ENCODE measurements around the gene LRRN4CL. TPM values are rescaled to one million over a fixed set of nuclear protein-coding genes. Genes with fewer than 3 reads are reported as not detected.
"Not testable (repeated sequence)": the region's sequence is repeated elsewhere in the genome, so short reads cannot be mapped to it uniquely, and the experiment has no call there.

The LRRN4CL gene
- polyA plus RNA-seq, 6 donors from 2014 or later, result not detected

DNA sequence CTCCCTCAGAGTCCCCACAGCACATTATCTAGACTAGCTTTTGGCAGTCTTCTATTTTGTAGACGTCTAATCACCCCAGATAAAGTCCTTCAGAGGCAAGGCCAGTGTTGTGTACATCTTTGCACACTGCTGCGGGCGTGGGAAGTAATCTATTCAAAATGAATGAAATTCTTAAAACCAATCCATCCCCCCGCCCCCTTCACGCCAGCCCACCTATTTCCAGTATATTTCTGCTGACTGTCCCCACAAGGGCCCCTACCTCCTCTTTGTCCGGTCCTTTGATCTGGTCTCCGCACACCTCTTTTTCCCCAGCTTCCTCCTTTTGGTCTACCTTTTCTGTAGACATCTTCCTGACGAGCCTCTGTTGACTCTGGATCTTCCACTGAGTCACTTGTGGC lies 17.5 kb upstream of the LRRN4CL start:
- Mint-ChIP-seq H3K4me1 (peaks cover 41 to 53% (median 49%) of the 10 kb centered on the region in 3 donors), H3K27ac (peak overlapping the region; percentile 33 to 98 (median 86)), H3K9me3 (no peaks in the 10 kb centered on the region), H3K4me3 (peak overlapping the region; percentile 87 to 100 (median 98)), H3K27me3 (no peaks in the 10 kb centered on the region), H3K36me3 (no peaks in the 10 kb centered on the region)
- DNase-seq, result no peak
- no peak for ATAC-seq (ENCODE audit: low read depth in 2 of 2)

DNA sequence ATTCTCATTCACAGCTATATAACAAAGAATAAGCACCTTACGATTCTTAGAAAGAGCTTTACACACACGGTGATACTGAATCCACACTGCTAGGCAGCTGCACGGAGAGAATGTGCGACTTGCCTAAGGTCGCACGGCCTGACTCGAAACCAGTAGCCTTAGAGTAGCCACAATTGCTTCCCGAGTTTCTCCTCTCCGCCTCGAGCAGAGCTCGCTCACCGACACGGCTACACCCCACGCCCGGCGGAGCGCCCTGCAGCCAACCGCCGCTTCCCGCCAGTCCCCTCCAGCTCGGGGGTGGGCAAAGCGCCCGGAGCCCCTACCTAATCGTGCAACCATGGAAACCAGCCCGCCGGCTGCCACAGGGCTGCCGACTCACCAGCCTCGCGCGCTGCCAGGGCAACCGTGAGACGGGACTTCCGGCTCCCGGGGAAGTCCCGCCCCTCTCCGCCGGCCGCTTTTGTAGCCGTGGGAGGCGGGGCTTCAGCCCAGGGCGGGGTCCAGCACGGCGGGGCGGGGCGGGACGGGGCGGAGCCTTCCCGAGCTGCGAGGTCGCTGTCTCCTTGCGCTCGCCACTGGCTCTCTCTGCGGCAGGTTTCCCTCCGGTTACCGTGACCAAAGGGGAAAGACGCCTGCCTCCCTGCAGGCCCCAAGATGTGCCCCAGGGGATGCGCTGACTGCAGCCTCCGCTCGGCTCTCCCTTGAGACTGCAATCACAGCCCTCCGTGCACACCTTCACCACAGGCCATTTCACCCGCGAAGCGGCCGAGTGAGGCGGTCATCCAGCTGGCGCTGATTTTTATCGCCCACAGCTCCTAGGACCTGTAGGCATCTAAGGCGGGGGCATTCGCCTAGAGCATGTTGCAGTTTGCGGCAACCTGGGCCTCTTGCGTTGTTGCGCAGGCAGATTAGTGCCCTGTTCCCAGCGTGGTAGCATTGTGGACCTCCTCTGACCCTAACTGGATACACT lies 16.8 kb upstream of the LRRN4CL start:
- Mint-ChIP-seq H3K9me3 (no peaks in the 10 kb centered on the region), H3K4me3 (peak overlapping the region; percentile 87 to 100 (median 98)), H3K4me1 (peaks cover 41 to 53% (median 49%) of the 10 kb centered on the region in 3 donors), H3K27ac (peak overlapping the region; percentile 84 to 98 (median 92)), H3K36me3 (no peaks in the 10 kb centered on the region), H3K27me3 (no peaks in the 10 kb centered on the region)
- DNase-seq (peak; percentile 90), ATAC-seq (ENCODE audit: low read depth in 2 of 2) (peak; percentile 64 to 70)

DNA sequence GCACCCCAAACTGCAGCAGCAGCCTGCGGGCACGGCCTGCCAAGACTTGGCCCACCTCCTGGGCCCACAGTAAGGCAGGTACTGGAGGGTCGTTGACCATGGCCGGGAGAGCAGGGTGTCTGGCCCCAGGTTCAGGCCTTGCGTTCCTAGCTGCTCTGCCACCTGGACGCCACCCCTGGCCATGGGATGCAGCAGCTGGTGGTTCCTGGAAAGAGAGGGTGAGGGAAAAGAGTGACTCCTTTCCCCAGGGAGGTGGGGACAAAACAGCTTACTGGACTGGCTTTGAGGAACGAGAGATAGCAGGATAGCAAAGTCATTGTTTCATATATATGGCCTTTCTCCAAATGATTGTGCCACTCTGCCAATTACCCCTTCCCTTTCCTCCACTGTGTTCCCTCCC lies 16.1 kb upstream of the LRRN4CL start:
- no peak for DNase-seq
- Mint-ChIP-seq H3K27me3 (no peaks in the 10 kb centered on the region), H3K27ac (peak overlapping the region; percentile 76 to 96 (median 90)), H3K9me3 (no peaks in the 10 kb centered on the region), H3K4me1 (peaks cover 41 to 49% (median 49%) of the 10 kb centered on the region in 3 donors), H3K4me3 (peak overlapping the region; percentile 87 to 100 (median 98)), H3K36me3 (no peaks in the 10 kb centered on the region)
- ATAC-seq (ENCODE audit: low read depth in 2 of 2), result no peak

DNA sequence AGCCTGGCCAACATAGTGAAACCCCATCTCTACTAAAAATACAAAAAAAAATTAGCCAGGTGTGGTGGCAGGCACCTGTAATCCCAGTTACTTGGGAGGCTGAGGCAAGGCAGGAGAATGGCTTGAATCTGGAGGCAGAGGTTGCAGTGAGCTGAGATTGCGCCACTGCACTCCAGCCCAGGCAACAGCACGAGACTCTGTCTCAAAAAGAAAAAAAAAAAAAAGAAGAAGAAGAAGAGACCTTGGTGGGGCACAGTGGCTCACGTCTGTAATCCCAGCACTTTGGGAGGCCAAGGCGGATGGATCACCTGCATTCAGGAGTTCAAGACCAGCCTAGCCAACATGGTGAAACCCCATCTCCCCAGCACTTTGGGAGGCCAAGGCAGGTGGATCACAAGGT lies 14.6 kb upstream of the LRRN4CL start:
- peaks cover 36 to 39% (median 36%) of the 10 kb centered on the region in 3 donors for H3K4me1 Mint-ChIP-seq
- H3K27ac Mint-ChIP-seq; H3K9me3 Mint-ChIP-seq; ATAC-seq (ENCODE audit: low read depth in 2 of 2); DNase-seq; H3K36me3 Mint-ChIP-seq; H3K27me3 Mint-ChIP-seq: not testable (repeated sequence)
- H3K4me3 Mint-ChIP-seq, result peak overlapping the region in 1 of 8 donors; percentile 35

DNA sequence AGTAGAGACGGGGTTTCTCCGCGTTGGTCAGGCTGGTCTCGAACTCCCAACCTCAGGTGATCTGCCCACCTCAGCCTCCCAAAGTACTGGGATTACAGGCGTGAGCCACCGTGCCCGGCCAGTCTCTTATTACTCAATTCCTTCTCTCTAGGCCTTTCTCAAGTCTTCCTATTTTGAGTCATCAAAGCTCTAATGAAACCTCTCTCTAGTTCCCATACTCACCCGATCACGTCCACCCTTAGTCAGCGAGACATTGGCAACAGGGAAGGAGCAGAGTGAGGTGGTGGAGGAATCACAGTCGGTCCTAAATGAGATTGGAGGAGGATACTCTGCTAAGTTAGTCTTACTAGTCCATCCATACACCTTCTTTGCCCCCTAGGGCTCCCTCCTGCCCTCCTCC lies 12.9 kb upstream of the LRRN4CL start:
- ATAC-seq (ENCODE audit: low read depth in 2 of 2) (no peak), DNase-seq (no peak)
- Mint-ChIP-seq H3K4me3 (no peak overlapping the region), H3K36me3 (no peaks in the 10 kb centered on the region), H3K27me3 (no peaks in the 10 kb centered on the region), H3K4me1 (peaks cover 19 to 27% (median 19%) of the 10 kb centered on the region in 3 donors), H3K9me3 (no peaks in the 10 kb centered on the region), H3K27ac (peak overlapping the region in 3 of 6 donors; percentile 23 to 87 (median 83))

DNA sequence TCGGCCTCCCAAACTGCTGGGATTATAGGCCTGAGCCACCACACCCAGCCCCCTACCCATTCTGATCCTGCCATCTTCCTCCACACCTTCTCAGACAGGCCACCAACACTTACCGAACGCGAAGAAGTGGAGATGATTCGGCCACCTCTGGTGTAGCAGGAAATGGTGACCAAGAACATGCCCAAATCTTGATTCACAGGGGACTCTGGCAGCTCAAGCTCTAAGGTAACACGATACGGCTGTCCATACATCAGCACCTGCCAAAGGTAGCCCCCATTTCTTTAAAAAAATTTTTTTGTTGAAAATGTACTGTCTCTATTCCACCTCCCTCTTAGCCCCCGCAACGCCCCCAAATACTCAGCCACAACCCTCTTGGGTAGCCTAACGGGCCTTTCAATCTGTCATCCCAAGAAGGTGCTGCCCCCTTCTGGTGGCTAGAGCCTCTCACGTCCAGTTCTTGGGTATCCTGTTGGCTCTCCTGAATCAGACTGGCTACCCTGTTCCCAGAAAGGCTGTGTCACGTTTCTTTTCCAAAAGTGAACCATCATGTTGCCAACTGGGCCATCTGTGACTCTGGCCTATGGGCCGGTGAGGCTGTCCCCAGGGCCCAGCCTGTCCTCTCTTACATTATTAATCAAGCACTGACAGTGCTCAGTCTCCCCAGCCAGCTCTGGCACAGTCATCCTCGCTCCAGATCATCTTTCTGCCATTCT lies 5.3 kb upstream of the LRRN4CL start:
- Mint-ChIP-seq H3K36me3 (peaks cover 4 to 8% of the 10 kb centered on the region in 2 donors), H3K4me3 (no peak overlapping the region), H3K27me3 (no peaks in the 10 kb centered on the region), H3K9me3 (no peaks in the 10 kb centered on the region), H3K27ac (peak overlapping the region in 2 of 6 donors; percentile 40 to 52), H3K4me1 (peaks cover 7 to 9% (median 7%) of the 10 kb centered on the region in 3 donors)
- ATAC-seq (ENCODE audit: low read depth in 2 of 2) (peak; percentile 80 to 89), DNase-seq (peak; percentile 69)

DNA sequence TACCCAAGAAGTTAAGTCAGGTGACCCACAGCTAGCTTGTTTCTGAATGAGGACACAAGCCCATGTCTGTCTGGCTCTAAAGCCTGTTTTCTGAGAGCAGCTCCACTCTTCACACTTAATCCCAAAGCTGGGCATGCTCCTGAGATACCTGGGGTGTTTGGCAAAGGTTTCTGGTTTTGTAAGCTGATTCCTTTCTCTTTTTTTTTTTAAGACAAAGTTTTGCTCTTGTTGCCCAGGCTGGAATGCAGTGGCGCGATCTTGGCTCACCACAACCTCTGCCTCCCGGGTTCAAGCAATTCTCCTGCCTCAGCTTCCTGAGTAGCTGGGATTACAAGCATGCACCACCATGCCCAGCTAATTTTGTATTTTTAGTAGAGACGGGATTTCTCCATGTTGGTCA lies 4.3 kb upstream of the LRRN4CL start:
- H3K27ac Mint-ChIP-seq; H3K4me3 Mint-ChIP-seq; DNase-seq; ATAC-seq (ENCODE audit: low read depth in 2 of 2); H3K4me1 Mint-ChIP-seq; H3K9me3 Mint-ChIP-seq; H3K27me3 Mint-ChIP-seq; H3K36me3 Mint-ChIP-seq: not testable (repeated sequence)

DNA sequence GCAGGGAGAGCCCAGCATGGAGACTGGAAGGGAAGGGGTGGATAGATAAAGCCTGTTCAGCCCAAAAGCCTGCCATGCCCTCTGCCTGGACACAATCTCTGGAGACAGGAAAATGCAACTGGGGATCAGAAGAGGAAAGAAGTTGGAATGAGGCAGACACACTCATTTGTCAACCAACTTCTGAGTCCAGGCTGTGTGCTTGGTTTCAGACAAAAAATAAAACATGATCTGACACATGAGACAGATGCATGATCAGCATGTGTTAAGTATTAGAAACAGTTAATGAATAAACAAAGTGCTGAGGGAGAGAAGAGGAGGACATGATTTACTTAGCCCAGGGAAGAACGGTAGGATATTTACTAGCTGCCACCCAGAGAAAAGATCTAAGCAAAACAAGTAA lies 839 bp downstream of the LRRN4CL start:
- H3K27me3 Mint-ChIP-seq, result peaks cover 4 to 21% (median 8%) of the 10 kb centered on the region in 3 donors
- no peak overlapping the region for H3K4me3 Mint-ChIP-seq
- H3K36me3 Mint-ChIP-seq, result peaks cover 4 to 8% of the 10 kb centered on the region in 2 donors
- DNase-seq (no peak), ATAC-seq (ENCODE audit: low read depth in 2 of 2) (no peak)
- H3K27ac Mint-ChIP-seq, result no peak overlapping the region
- H3K4me1 Mint-ChIP-seq, result no peaks in the 10 kb centered on the region
- no peaks in the 10 kb centered on the region for H3K9me3 Mint-ChIP-seq

DNA sequence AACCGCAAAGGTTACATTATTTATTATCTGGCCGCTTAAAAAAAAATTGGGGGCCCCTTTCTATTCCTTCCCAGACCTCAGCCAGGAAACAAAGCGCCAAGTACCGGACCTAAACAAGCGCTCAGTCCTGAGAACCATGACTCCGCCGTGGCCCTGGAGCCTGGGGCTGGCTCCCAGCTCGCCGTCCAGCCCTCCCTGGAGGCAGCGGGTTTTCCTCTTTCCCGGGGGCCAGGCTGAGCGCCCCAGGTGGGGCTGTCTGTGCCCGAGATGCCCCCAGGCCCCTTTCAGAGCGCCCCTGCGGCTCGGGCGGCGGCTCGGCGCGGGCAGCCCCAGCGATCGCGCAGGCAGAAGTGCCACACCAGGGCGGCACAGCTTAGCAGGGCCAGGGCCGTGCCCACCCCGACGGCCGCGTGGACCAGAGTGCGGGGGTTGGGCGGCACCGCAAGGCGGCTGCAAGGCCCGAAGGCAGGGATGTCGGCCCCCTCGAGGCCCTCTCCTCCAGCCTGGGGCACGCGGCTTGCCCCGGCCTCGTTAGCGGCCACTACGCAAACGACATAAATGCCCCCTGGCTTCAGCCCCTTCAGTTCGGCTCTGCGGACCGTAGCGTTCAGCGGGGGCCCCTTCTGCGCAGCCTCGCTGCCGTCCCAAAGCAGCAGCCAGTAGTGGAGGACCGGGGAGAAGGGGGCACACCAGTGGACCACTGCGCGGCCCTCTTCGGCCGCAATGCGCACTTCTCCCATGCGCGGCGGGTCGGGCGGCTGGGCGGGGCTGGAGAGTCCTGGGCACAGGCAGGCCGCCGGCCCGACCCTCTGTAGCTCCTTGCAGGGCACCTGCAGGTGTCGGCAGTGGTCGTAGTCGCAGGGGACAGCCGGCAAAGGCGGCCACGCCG lies 1.6 kb downstream of the LRRN4CL start:
- no peaks in the 10 kb centered on the region for H3K4me1 Mint-ChIP-seq
- peaks cover 4 to 8% of the 10 kb centered on the region in 2 donors for H3K36me3 Mint-ChIP-seq
- H3K27ac Mint-ChIP-seq, result no peak overlapping the region
- no peaks in the 10 kb centered on the region for H3K9me3 Mint-ChIP-seq
- DNase-seq, result no peak
- peaks cover 4 to 21% (median 8%) of the 10 kb centered on the region in 3 donors for H3K27me3 Mint-ChIP-seq
- ATAC-seq (ENCODE audit: low read depth in 2 of 2), result peak in 1 of 2 donors; percentile 33
- H3K4me3 Mint-ChIP-seq, result peak overlapping the region in 3 of 8 donors; percentile 25 to 30 (median 25)

DNA sequence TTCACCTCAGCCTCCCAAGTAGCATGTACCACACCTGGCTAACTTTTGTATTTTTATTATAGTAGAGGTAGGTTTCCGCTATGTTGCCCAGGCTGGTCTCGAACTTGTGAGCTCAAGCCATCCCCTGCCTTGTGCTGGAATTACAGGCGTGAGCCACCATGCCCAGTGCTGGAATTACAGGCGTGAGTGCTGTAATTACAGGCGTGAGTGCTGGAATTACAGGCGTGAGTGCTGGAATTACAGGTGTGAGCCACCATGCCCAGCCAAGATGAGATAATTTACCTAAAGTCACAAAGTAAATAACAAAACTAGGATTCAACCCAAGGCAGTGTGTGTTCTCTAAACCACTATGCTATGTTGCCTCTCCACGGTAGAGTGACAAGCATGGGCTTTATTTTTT lies 6.8 kb downstream of the LRRN4CL start:
- H3K27ac Mint-ChIP-seq, result no peak overlapping the region

DNA sequence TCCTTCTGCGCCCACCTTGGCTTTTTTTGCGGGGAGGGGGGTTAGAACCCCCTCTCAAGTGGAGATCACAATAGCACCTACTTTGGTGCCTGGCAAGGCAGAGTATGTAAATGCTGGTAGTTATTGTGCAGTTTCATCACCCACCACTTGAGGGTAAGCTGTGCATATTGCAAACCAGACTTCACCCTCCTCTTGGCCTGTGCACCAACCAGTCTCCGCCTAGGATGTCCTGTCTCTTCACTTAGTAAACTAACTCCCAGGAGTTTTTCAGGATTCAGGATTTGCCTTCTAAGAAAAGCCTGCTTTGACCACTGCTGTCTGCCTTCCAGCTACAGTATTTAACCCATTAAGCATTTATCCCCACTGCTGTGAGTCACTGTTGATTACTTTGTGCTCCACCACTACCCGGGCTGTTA lies 8.5 kb downstream of the LRRN4CL start:
- no peaks in the 10 kb centered on the region for H3K9me3 Mint-ChIP-seq
- ATAC-seq (ENCODE audit: low read depth in 2 of 2) (peak; percentile 52 to 59), DNase-seq (peak; percentile 28)
- no peaks in the 10 kb centered on the region for H3K27me3 Mint-ChIP-seq
- peaks cover 0 to 13% of the 10 kb centered on the region in 2 donors for H3K36me3 Mint-ChIP-seq
- H3K4me3 Mint-ChIP-seq, result peak overlapping the region; percentile 52 to 95 (median 78)
- peak overlapping the region in 4 of 6 donors; percentile 47 to 93 (median 81) for H3K27ac Mint-ChIP-seq
- peaks cover 22 to 35% (median 33%) of the 10 kb centered on the region in 3 donors for H3K4me1 Mint-ChIP-seq

More for the DNA sequence above, 6.8 kb downstream of the LRRN4CL start:
- DNase-seq, result no peak
- Mint-ChIP-seq H3K4me1 (peaks cover 15 to 19% (median 17%) of the 10 kb centered on the region in 3 donors), H3K27me3 (peaks cover 0 to 6% (median 4%) of the 10 kb centered on the region in 3 donors), H3K36me3 (peaks cover 0 to 6% of the 10 kb centered on the region in 2 donors), H3K4me3 (no peak overlapping the region), H3K9me3 (no peaks in the 10 kb centered on the region)
- ATAC-seq (ENCODE audit: low read depth in 2 of 2), result no peak

DNA sequence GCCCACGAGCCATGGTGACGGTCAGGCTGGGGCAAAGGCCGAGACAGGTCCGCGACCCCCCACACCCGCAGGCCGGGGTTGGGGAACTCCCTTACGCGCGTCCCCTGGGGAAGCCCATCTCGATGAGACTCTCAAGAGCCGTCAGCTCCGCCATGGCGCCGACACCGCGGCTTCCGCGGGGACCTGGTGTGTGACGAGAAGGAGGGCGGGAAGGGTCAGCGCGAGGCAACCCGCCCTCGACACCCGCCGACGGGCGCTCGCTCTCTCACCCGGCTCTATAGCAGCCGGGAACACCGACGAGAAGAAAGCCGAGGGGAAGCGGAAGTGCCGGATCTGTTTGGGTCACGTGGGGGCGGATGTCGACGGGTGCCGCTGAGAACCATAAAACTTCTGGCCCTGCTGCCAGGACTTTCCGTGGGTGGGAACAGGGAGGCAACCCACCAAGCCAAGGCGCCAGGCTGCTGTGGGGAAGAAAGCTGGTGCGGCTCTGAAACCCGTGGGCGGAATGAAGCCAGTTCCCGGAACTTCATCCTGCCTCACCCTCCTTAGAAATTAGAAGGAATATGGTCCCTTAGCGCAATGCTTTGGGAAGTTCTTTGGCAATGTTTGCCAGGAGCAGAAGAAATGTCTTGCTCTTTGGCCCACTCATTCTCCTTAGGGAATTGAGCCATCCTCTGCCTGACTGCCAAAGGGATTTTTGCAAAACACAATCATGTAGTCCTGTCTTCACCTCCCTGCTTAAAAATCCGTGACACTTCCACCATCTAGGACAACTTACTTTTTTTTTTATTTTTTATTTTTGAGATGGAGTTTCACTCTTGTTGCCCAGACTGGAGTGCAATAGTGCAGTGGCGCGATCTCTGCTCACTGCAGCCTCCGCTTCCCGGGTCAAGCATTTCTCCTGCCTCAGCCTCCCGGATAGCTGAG lies 10.3 kb downstream of the LRRN4CL start, which contains the start of gene UBXN1:
TSS of gene UBXN1 (minus strand) at position 304 of the 927 bp plus-strand sequence. CDS start at position 154, 150 bp downstream.
- Mint-ChIP-seq H3K36me3 (peaks cover 0 to 21% of the 10 kb centered on the region in 2 donors), H3K27me3 (no peaks in the 10 kb centered on the region), H3K27ac (peak within 1 kb of the TSS; percentile 91 to 99 (median 96)), H3K9me3 (no peaks in the 10 kb centered on the region), H3K4me1 (peaks cover 26 to 44% (median 38%) of the 10 kb centered on the region in 3 donors), H3K4me3 (peak within 1 kb of the TSS; percentile 75 to 97 (median 94))
- DNase-seq (peak; percentile 85), ATAC-seq (ENCODE audit: low read depth in 2 of 2) (peak; percentile 82 to 87)

All from naive B cell (primary cell).